ENCODE measurements around the gene SEMA4D. TPM values are rescaled to one million over a fixed set of nuclear protein-coding genes. Genes with fewer than 3 reads are reported as not detected.

Gene SEMA4D
- total RNA-seq, 2 experiments from 2014 or later = 283 to 295 TPM

- CTCF ChIA-PET = interaction anchor here (1.1 kb wide), 1 partner anchor 40 kb away, joined by 4 read pairs; no protein-coding TSS in a partner anchor
- POLR2A ChIA-PET = no interaction called here
Measured at GRCh38 chr9:89367281-89367680, 130.6 kb downstream of the SEMA4D start.

GRCh38 chr9:89366711-89367110 lies 131.2 kb downstream of the SEMA4D start:
- CTCF ChIA-PET = interaction anchor here (0.8 to 1.1 kb wide), 2 partner anchors 29 to 39 kb away, joined by 3 to 4 read pairs; no protein-coding TSS in a partner anchor
- POLR2A ChIA-PET = no interaction called here

- ChIA-PET POLR2A (no interaction called here), CTCF (no interaction called here)
Measured at GRCh38 chr9:89365532-89365912, 132.4 kb downstream of the SEMA4D start.

GRCh38 chr9:89364666-89365531 lies 133.0 kb downstream of the SEMA4D start:
- ChIA-PET POLR2A (no interaction called here), CTCF (no interaction called here)

GRCh38 chr9:89363921-89364665 lies 133.8 kb downstream of the SEMA4D start:
- POLR2A ChIA-PET = no interaction called here
- CTCF ChIA-PET = no interaction called here

- ChIA-PET CTCF (no interaction called here), POLR2A (no interaction called here)
Measured at GRCh38 chr9:89363311-89363670, 134.6 kb downstream of the SEMA4D start.

- ChIA-PET POLR2A (no interaction called here), CTCF (no interaction called here)
Measured at GRCh38 chr9:89362647-89363310, 135.1 kb downstream of the SEMA4D start.

- ChIA-PET CTCF (no interaction called here), POLR2A (no interaction called here)
Measured at GRCh38 chr9:89361816-89362646, 135.9 kb downstream of the SEMA4D start.

- POLR2A ChIA-PET = no interaction called here
- CTCF ChIA-PET = no interaction called here
Measured at GRCh38 chr9:89361031-89361430, 136.9 kb downstream of the SEMA4D start.

GRCh38 chr9:89360465-89360864 lies 137.4 kb downstream of the SEMA4D start:
- POLR2A ChIA-PET = no interaction called here
- CTCF ChIA-PET = interaction anchor here (0.9 kb wide), 1 partner anchor 9 kb away, joined by 3 read pairs; no protein-coding TSS in a partner anchor

GRCh38 chr9:89359751-89360261 lies 138.1 kb downstream of the SEMA4D start:
- POLR2A ChIA-PET = no interaction called here

GRCh38 chr9:89358985-89359384 lies 138.9 kb downstream of the SEMA4D start:
- POLR2A ChIA-PET = no interaction called here
- CTCF ChIA-PET = no interaction called here

More at GRCh38 chr9:89359751-89360261, 138.1 kb downstream of the SEMA4D start:
- CTCF ChIA-PET = interaction anchor here (0.9 kb wide), 1 partner anchor 9 kb away, joined by 3 read pairs; no protein-coding TSS in a partner anchor

- ChIA-PET POLR2A (no interaction called here), CTCF (no interaction called here)
Measured at GRCh38 chr9:89358376-89358916, 139.5 kb downstream of the SEMA4D start.

- CTCF ChIA-PET = no interaction called here
- POLR2A ChIA-PET = no interaction called here
Measured at GRCh38 chr9:89357331-89358197, 140.3 kb downstream of the SEMA4D start.

- ChIA-PET POLR2A (no interaction called here), CTCF (interaction anchor here (1.2 kb wide), 1 partner anchor 9 kb away, joined by 3 read pairs; no protein-coding TSS in a partner anchor)
Measured at GRCh38 chr9:89356782-89357181, 141.1 kb downstream of the SEMA4D start.

- POLR2A ChIA-PET = no interaction called here
- CTCF ChIA-PET = no interaction called here
Measured at GRCh38 chr9:89354471-89354870, 143.4 kb downstream of the SEMA4D start.

- ChIA-PET CTCF (no interaction called here), POLR2A (no interaction called here)
Measured at GRCh38 chr9:89353989-89354388, 143.9 kb downstream of the SEMA4D start.

All from activated CD8-positive, alpha-beta memory T cell treated with anti-CD3 and anti-CD28 coated beads for 36 hours (primary cell).